Esophagus muscularis mucosa (tissue), 4 donors: ENCODE results near the gene GSTA2.

Experiments used
- CTCF ChIP-seq, 3 experiments: fragments of 200-600 bp in 2 of 3; fragments of 450-650 bp in 1 of 3; sonication (generic) in 2 of 3; IDR thresholded peaks; one replicate each; pipeline ENCODE4 v1.5.1; 2017 to 2019; ENCODE audit warnings: antibody characterized with exemption in 3 of 3, mild to moderate bottlenecking in 2 of 3, moderate library complexity in 1 of 3
- EP300 ChIP-seq: sonication (generic); formaldehyde crosslinking; IDR thresholded peaks from one replicate; pipeline ENCODE4 v1.6.1; 2017; ENCODE audit warnings: antibody characterized with exemption
- POLR2AphosphoS5 ChIP-seq, 2 donors: sonication (generic); formaldehyde crosslinking; IDR thresholded peaks; one replicate each; pipeline ENCODE4 v1.6.1; 2017; ENCODE audit warnings: antibody characterized with exemption in 2 of 2

GRCh38 chr6:52801188-52801841, 38.0 kb upstream of the GSTA2 start:
- TF ChIP-seq CTCF (IDR thresholded peaks at IDR 0.05) (no peak), POLR2AphosphoS5 (IDR thresholded peaks at IDR 0.05) (no peak), EP300 (no peak)
